GM18507 (cell line): ENCODE data around the gene EFCAB8.
"Not testable (repeated sequence)": the region's sequence is repeated elsewhere in the genome, so short reads cannot be mapped to it uniquely, and the experiment has no call there.

ENCODE experiments used
- DNase-seq: peaks from one replicate; pipeline ENCODE4 v3.0.0; 2011; ENCODE audit warnings: low read depth; ENCODE audit not compliant: insufficient read length; ENCODE audit errors: extremely low spot score
- FAIRE-seq: peaks from 2 replicates; lab custom pipeline; 2011; peaks lifted over from hg19 to GRCh38; lab: Jason Lieb, UNC

EFCAB8 gene

DNA sequence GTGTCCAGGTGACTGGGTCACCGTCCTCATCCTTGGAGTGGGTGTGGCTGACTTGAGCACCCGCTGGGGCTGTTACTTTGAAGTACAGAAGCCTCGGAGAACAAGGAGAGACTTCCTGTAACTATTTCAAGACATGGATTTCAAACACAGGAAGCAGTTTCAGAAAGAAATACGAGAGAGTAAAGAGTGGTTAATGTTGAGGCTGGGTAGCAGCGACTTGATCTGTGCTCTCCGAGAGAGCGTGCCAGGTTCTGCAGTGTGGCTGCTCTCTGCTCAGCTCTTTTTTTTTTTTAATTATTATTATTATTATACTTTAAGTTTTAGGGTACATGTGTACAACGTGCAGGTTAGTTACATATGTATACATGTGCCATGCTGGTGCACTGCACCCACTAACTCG is 17.5 kb upstream of the EFCAB8 start:
- DNase-seq (no peak), FAIRE-seq (no peak)

DNA sequence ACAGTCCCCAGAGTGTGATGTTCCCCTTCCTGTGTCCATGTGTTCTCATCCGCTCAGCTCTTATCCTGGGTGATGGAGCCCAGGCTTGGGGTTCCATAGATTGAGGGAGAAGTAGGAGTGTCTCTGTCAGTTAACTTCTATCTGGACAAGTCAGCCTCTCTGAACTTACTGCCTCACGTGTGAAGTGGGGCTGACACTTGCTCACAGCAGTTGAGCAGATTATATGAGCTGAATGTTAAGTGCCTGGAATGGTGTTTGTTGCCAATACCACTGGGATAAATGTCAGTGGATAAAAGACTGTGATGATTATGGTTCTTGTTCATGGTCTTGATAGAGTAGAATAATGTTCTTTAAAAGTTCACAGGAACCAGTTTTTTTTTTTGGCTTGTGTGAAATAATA is 17.1 kb upstream of the EFCAB8 start:
- FAIRE-seq (no peak), DNase-seq (no peak)

DNA sequence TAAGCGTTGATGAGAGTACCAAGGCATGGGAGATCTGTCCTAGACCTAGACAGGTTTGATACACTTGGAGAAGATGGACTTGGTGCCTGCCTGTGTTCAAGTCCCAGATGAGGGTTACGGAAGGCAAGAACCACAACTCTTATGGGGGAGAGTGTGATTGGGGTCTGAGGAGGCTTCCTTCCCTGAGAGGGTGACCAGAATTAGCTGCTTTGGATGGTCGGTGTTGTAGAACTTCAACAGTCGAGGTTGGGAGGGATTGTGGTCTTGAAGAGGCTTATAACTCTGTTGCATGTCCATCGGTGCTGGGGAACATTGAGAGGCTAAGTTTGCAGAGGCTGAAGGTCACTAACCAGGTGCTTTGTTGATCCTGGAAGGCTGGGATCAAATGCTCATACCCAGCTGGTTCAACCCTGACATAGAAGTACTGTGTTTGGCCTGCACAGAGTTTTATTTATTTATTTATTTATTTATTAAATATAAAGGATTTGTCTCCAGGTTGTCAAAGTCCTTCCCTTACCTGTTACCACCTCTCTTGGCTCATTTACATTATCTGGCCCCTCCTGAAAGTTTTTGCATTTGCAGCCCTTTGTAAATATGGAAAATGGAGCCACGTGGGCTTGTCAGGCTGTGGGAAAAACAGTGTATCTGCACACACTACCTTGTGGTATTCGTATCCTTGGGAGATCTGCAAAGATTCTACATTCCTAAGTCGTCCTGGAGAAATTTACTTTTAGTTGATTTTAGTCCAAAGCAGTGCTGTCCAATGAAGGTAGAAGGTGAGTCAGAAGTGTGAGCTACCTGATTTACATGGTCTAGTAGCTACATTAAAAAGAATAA is 15.8 kb upstream of the EFCAB8 start:
- no peak for DNase-seq
- FAIRE-seq: no peak

DNA sequence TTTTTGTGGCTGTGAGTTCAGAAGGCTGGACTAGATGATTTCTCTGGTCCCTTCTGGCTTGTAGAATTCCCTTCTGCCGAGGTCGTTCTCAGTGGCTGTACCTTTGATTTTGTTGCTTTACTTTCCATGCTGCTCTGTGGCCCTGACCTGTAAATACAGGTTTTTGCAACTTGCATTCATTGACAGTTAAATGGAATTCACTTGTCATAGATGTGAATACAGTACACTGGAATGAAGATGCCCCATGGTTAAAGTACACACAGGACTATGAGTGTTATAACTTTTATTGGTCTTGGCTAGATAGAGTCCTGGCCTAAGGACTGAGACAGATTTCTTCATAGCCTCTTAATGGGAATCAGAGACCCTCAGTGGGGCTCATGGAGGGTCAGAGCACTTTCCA is 12.9 kb upstream of the EFCAB8 start:
- FAIRE-seq: no peak

DNA sequence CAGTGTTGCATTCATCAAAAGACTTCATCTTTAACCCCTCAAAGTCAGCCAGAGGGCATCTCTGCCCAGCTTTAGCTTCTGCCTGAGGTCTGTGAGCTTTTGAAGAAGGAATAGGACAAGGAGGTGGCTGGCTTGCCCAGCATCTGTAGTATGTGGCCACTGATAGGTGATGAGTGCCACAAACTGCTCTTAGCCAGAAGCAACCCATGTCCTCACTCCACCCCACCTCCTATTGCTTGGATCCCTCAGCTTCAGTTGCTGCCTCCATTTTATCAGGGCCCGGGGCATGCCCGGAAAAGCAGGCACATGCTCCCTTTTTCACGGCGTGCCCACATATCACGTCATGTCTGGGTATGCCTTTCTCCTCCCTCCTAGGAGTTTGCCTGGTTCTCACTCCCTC is 11.9 kb upstream of the EFCAB8 start:
- DNase-seq (no peak), FAIRE-seq (no peak)

More for the DNA sequence above, 12.9 kb upstream of the EFCAB8 start:
- DNase-seq: no peak

- DNase-seq (no peak), FAIRE-seq (no peak)
Observed at GRCh38 chr20:32847964-32848363, 10.8 kb upstream of the EFCAB8 start.

DNA sequence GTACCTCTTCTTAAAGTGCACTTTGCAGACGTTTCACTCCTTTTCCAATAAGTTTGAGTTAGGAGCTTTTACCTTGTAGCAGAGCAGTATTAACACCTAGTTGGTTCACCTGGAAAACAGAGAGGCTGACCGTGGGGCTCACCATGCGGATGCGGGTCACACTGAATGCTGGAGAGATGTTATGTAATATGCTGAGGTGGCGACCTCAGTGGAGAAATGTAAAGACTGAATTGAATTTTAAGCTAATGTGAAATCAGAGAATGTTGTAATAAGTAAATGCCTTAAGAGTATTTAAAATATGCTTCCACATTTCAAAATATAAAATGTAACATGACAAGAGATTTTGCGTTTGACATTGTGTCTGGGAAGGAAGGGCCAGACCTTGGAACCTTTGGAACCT is 9.9 kb upstream of the EFCAB8 start:
- no peak for FAIRE-seq

GRCh38 chr20:32849577-32849976 is 9.1 kb upstream of the EFCAB8 start:
- FAIRE-seq (no peak), DNase-seq (no peak)

More for the DNA sequence above, 9.9 kb upstream of the EFCAB8 start:
- no peak for DNase-seq

DNA sequence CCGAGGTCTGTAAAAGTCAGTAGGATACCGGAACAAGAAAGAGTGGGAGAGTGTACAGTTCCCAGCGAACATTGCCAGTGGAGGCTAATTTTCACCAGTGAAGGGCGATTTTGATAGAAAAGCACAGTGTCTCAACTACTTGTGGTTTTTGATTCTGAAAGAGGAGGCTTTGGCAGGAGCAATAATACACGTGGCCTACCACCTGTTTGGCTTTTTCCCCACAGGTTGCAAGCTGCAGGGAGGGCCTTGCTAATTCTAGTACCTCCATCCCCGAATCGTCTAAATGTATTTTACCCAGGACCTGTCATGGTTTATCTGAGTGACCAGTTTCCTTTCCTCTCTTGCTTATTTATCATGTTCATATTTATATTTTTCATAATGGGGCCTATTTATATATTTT is 3.3 kb upstream of the EFCAB8 start:
- FAIRE-seq (no peak), DNase-seq (no peak)

DNA sequence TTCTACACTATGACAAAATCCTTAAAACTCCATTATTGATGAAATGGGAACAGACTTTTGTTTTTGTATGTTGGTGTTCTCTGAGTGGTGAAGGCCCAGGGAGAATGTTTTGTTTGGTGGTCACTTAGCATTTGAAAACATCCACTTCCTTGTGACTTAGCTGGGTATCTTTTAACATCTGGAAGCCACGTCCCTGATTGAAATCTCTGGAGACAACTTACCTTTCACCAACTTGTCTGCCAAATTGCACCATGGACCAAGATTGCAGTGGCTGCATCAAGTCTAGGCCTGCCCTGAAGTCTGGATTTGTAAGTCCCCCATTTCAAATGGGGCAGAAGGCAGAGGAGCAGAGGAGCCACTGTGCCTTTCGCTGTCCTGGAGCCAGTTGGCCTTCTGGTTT is 534 bp upstream of the EFCAB8 start:
- FAIRE-seq: no peak
- DNase-seq: no peak

GRCh38 chr20:32861446-32861845 is 2.7 kb downstream of the EFCAB8 start:
- FAIRE-seq (no peak), DNase-seq (no peak)

DNA sequence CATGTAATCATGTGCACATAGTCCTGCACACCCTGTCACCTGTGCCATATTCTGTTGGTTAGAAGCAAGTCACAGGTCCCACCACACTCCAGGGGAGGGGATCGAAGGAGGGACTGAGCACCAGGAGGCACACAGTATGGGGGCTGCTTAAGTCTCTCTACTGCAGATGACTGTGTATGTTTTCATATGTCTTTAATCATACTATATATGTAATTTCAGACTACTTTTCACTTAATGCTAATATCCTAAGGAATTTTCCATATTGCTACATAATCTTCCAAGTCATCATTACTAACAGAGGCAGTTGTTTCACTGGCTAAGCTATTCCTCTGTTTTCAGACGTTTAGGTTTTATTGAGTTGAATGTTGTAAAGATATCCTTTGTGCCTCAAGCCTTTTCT is 10.8 kb downstream of the EFCAB8 start:
- FAIRE-seq (no peak), DNase-seq (no peak)

- not testable (repeated sequence) for DNase-seq, FAIRE-seq
Observed at GRCh38 chr20:32870526-32870925, 11.8 kb downstream of the EFCAB8 start.

GRCh38 chr20:32870985-32871384 is 12.3 kb downstream of the EFCAB8 start:
- DNase-seq: no peak
- no peak for FAIRE-seq

DNA sequence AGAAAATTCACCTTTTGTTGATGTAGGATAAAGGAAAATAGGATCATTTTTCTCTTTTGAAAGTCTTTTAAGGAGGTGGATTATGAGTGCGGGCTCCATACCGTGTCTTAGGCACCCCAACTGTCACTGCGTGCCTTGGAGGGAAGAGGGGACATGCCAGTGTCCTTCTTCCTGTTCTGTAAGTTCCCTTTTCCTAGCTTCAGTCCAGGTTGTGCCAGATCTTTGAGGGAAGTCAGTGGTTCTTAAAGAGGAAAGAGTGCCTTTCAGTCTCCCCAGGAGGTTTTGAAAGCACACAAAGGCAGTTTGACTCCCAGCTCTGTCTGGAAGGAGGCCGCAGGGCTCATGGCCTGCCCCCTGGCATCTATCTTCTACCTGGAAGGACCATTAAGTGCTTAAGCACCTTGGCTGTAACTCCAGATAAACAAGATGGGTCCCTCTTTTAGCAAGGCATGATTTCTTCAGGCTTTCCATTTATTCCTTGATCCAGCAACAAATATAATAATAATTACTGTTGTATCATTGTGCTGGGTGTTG is 13.0 kb downstream of the EFCAB8 start:
- no peak for FAIRE-seq
- no peak for DNase-seq

GRCh38 chr20:32872266-32872665 is 13.5 kb downstream of the EFCAB8 start:
- no peak for FAIRE-seq
- no peak for DNase-seq

DNA sequence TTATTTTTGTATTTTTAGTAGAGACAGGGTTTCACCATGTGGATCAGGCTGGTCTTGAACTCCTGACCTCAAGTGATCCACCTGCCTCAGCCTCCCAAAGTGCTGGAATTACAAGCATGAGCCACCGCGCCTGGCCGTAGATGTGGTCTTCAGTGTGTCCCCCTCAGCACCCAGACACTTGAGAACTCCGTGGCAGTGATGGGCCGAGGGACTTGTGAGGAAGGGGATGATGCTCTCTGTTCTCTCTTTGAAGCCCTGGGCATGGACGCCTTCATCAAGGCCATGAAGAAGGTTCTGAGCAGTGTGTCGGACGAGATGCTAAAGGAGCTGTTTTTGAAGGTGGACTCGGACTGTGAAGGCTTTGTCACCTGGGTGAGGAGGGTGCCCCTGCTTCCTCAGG is 16.9 kb downstream of the EFCAB8 start:
- DNase-seq: no peak
- FAIRE-seq: no peak

DNA sequence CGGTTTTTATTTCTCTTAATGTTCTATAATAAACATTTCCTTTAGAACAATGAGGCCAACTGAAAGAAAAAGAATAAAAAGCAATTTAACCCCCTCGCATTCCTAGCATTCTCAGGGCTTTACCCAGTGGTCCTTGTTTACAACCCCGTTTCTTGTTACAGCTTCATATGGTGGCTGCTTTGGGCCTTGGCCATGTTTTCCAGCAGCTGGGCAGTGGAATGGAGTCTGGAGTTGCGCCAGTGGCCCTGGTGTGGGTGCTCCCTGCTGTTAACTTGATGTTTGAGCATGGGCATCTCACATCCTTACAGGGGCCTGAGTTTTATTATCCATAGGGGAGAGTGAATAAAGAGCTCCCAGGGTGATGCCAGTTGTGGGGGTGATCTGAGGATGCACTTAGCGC is 18.8 kb downstream of the EFCAB8 start:
- DNase-seq (no peak), FAIRE-seq (no peak)

- FAIRE-seq (no peak), DNase-seq (no peak)
Observed at GRCh38 chr20:32878820-32879219, 20.1 kb downstream of the EFCAB8 start.

- DNase-seq (no peak), FAIRE-seq (no peak)
Observed at GRCh38 chr20:32879538-32879937, 20.8 kb downstream of the EFCAB8 start.

DNA sequence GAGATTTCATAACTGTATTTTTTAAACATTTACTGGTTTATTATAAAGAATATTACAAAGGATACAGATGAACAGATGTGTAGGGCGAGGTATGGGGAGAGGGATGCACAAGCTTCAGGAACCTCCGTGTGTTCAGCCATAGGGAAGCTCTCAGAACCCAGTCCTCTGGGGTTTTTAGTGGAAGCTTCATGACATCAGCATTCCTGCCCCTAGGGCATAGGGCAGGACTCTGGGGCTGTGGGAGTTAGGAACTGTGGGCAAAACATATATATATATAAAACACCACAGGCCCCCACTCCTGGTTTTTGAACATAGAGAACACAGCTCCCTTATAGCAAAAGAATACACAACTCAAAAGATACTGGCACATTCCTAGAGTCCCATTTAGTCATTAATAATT is 21.9 kb downstream of the EFCAB8 start:
- no peak for FAIRE-seq
- no peak for DNase-seq
